ENCODE data around the gene ARHGAP8.

ARHGAP8 gene

GRCh38 chr22:44814266-44815098 lies 62.1 kb downstream of the ARHGAP8 start:
- Histone ChIP-seq H4K20me1 (ENCODE audit: insufficient read depth, low read length, poor library complexity, severe bottlenecking) (no peaks in the 10 kb centered on the region), H3K9me2 (replicated peaks; ENCODE audit: low read depth, low read length) (no peaks in the 10 kb centered on the region), H3K36me3 (ENCODE audit: insufficient read depth, low read length) (no peaks in the 10 kb centered on the region), H3K9ac (ENCODE audit: low read depth, low read length, poor library complexity, severe bottlenecking) (no peak overlapping the region), H3K27me3 (ENCODE audit: insufficient read depth, low read length, poor library complexity, severe bottlenecking) (no peaks in the 10 kb centered on the region), H3K9me3 (ENCODE audit: insufficient read depth, low read depth, low read length) (no peaks in the 10 kb centered on the region), H3K4me3 (ENCODE audit: low read length, poor library complexity, severe bottlenecking) (no peak overlapping the region), H3K4me2 (ENCODE audit: low read depth, low read length, poor library complexity, severe bottlenecking) (no peak overlapping the region), H2AFZ (ENCODE audit: low read length) (no peak overlapping the region), H3K79me2 (ENCODE audit: insufficient read depth, low read length) (no peaks in the 10 kb centered on the region), H3K4me1 (ENCODE audit: insufficient read depth, low read length, poor library complexity, severe bottlenecking) (no peaks in the 10 kb centered on the region), H3F3A (ENCODE audit: low read depth) (no peaks in the 10 kb centered on the region)
- TF ChIP-seq EZH2phosphoT487 (IDR thresholded peaks at IDR 0.05; ENCODE audit: borderline replicate concordance) (no peak), CTCF (conservative IDR thresholded peaks at IDR 0.05; ENCODE audit: low read length) (no peak)

GRCh38 chr22:44815099-44816070 lies 63.0 kb downstream of the ARHGAP8 start:
- TF ChIP-seq EZH2phosphoT487 (IDR thresholded peaks at IDR 0.05; ENCODE audit: borderline replicate concordance) = no peak
- no peak for TF ChIP-seq CTCF (conservative IDR thresholded peaks at IDR 0.05; ENCODE audit: low read length)
- H3K9ac ChIP-seq (ENCODE audit: low read depth, low read length, poor library complexity, severe bottlenecking) = no peak overlapping the region
- no peak overlapping the region for H3K4me2 ChIP-seq (ENCODE audit: low read depth, low read length, poor library complexity, severe bottlenecking)
- H3K4me1 ChIP-seq (ENCODE audit: insufficient read depth, low read length, poor library complexity, severe bottlenecking) = no peaks in the 10 kb centered on the region
- H3K9me2 ChIP-seq (replicated peaks; ENCODE audit: low read depth, low read length) = no peaks in the 10 kb centered on the region
- no peak overlapping the region for H2AFZ ChIP-seq (ENCODE audit: low read length)
- H4K20me1 ChIP-seq (ENCODE audit: insufficient read depth, low read length, poor library complexity, severe bottlenecking) = no peaks in the 10 kb centered on the region
- H3K9me3 ChIP-seq (ENCODE audit: insufficient read depth, low read depth, low read length) = no peaks in the 10 kb centered on the region
- H3K79me2 ChIP-seq (ENCODE audit: insufficient read depth, low read length) = no peaks in the 10 kb centered on the region
- no peaks in the 10 kb centered on the region for H3K36me3 ChIP-seq (ENCODE audit: insufficient read depth, low read length)
- H3K27me3 ChIP-seq (ENCODE audit: insufficient read depth, low read length, poor library complexity, severe bottlenecking) = no peaks in the 10 kb centered on the region
- no peak overlapping the region for H3K4me3 ChIP-seq (ENCODE audit: low read length, poor library complexity, severe bottlenecking)
- no peaks in the 10 kb centered on the region for H3F3A ChIP-seq (ENCODE audit: low read depth)

GRCh38 chr22:44816141-44816540 lies 63.8 kb downstream of the ARHGAP8 start:
- Histone ChIP-seq H3K9me3 (ENCODE audit: insufficient read depth, low read depth, low read length) (no peaks in the 10 kb centered on the region), H3K9me2 (replicated peaks; ENCODE audit: low read depth, low read length) (no peaks in the 10 kb centered on the region), H3F3A (ENCODE audit: low read depth) (no peaks in the 10 kb centered on the region), H4K20me1 (ENCODE audit: insufficient read depth, low read length, poor library complexity, severe bottlenecking) (no peaks in the 10 kb centered on the region), H3K4me2 (ENCODE audit: low read depth, low read length, poor library complexity, severe bottlenecking) (no peak overlapping the region), H3K4me3 (ENCODE audit: low read length, poor library complexity, severe bottlenecking) (no peak overlapping the region), H3K4me1 (ENCODE audit: insufficient read depth, low read length, poor library complexity, severe bottlenecking) (no peaks in the 10 kb centered on the region), H3K79me2 (ENCODE audit: insufficient read depth, low read length) (no peaks in the 10 kb centered on the region), H3K9ac (ENCODE audit: low read depth, low read length, poor library complexity, severe bottlenecking) (no peak overlapping the region), H3K36me3 (ENCODE audit: insufficient read depth, low read length) (no peaks in the 10 kb centered on the region), H3K27me3 (ENCODE audit: insufficient read depth, low read length, poor library complexity, severe bottlenecking) (no peaks in the 10 kb centered on the region), H2AFZ (ENCODE audit: low read length) (no peak overlapping the region)
- TF ChIP-seq EZH2phosphoT487 (IDR thresholded peaks at IDR 0.05; ENCODE audit: borderline replicate concordance) = no peak
- no peak for TF ChIP-seq CTCF (conservative IDR thresholded peaks at IDR 0.05; ENCODE audit: low read length)

All from Loucy (cell line).